Pancreas (tissue), 10 donors: ENCODE measurements around the gene SPIRE1. TPM values are rescaled to one million over a fixed set of nuclear protein-coding genes. Genes with fewer than 3 reads are reported as not detected.
A peak's percentile ranks its signal among the peaks of the same experiment; 100 is the strongest.

Experiments
- ATAC-seq, 4 donors: fragments of 200-7000 bp; cut with Tn5 transposase; one replicate each; pipeline versions ENCODE4 v1.8.0 to v1.9.1; 2020; ENCODE audit warnings: mild to moderate bottlenecking in 4 of 4, moderate library complexity in 4 of 4
- DNase-seq, 6 donors: peaks; one replicate each; pipeline ENCODE4 v3.0.0-alpha.2; 2020
- FAIRE-seq: peaks from 2 replicates; lab custom pipeline; 2012; peaks lifted over from hg19 to GRCh38; lab: Jason Lieb, UNC
- H3K27ac ChIP-seq, 4 donors: fragments of 200-600 bp; sonication (generic); 1 replicate in 3 of 4; 2 replicates in 1 of 4; pipeline versions ENCODE4 v1.5.0 to v1.8.0; 2020
- H3K27me3 ChIP-seq, 4 donors: fragments of 200-600 bp; one replicate each; pipeline ENCODE4 v1.8.0; 2021
- H3K36me3 ChIP-seq, 3 donors: fragments of 200-600 bp; sonication (generic) in 1 of 3; one replicate each; pipeline versions ENCODE4 v1.5.0 to v1.8.0; 2020 to 2021
- H3K4me1 ChIP-seq, 3 donors: fragments of 200-600 bp; one replicate each; pipeline ENCODE4 v1.8.0; 2021
- H3K4me3 ChIP-seq, 4 donors: fragments of 200-600 bp; sonication (generic) in 2 of 4; one replicate each; pipeline versions ENCODE4 v1.5.0 to v1.8.0; 2020 to 2021
- H3K9me3 ChIP-seq, 4 donors: fragments of 200-600 bp; one replicate each; pipeline ENCODE4 v1.8.0; 2021
- WGBS, 2 donors: extraction: QIAGEN DNeasy Blood & Tissue Kit; methylation state at CpG; one replicate each; pipeline ENCODE4 v1.1.7; 2013; 5-methylcytosine and 5-hydroxymethylcytosine counted together
- intact Hi-C, 3 donors: fragments of 100-400 bp; cut with DNase I; formaldehyde crosslinking; loops; one replicate each; pipeline versions ENCODE4 v1.11.1 to v1.14.2; 2022
- polyA plus RNA-seq, 2 donors: library from polyadenylated mRNA; stranded (reverse); fragments of 200-250 nt; gene quantifications; one replicate each; pipeline ENCODE4 v1.2.3, GENCODE V29; 2013
- total RNA-seq, 6 donors: library from RNA; stranded (reverse); fragmentation: NEBNext Ultra II Directional in 4 of 6; extraction: Animal tissue kit (Norgen Biotek cat#: 25700) in 4 of 6; gene quantifications; one replicate each; pipeline versions ENCODE4 v1.2.1 to v1.2.4, GENCODE V29; 2021 to 2023
- TF ChIP-seq, protein P1 (sequence below), 4 donors: fragments of 200-600 bp; sonication (generic) in 3 of 4; IDR thresholded peaks; one replicate each; pipeline versions ENCODE4 v1.5.0 to v1.8.0; 2021; ENCODE audit warnings: antibody characterized with exemption in 4 of 4
- donor health status: healthy with polysubstance abuse.
- donor health status: DM: no; HTN: no; CAD: no; lungs with moderate emphysema.
- donor health status: DM: no; HTN: no; CAD: no.
- donor health status: control.
- donor health status: control.
- donor health status: Bipolar disorder and iron deficiency.
- donor health status: DM: yes; HTN: yes; CAD: no.
- donor health status: DM: no; HTN: no; CAD: no.
- donor health status: DM: no; HTN: no; CAD: no.
- donor health status: DM: yes; HTN: yes; CAD: no.

Gene SPIRE1
- total RNA-seq (10 to 100 TPM in 4 of 6 donors, 1 to 10 TPM in 2; 7.1 to 17.6 (median 12.8) TPM), polyA plus RNA-seq (1 to 10 TPM; 2.9 to 6.8 TPM)

DNA sequence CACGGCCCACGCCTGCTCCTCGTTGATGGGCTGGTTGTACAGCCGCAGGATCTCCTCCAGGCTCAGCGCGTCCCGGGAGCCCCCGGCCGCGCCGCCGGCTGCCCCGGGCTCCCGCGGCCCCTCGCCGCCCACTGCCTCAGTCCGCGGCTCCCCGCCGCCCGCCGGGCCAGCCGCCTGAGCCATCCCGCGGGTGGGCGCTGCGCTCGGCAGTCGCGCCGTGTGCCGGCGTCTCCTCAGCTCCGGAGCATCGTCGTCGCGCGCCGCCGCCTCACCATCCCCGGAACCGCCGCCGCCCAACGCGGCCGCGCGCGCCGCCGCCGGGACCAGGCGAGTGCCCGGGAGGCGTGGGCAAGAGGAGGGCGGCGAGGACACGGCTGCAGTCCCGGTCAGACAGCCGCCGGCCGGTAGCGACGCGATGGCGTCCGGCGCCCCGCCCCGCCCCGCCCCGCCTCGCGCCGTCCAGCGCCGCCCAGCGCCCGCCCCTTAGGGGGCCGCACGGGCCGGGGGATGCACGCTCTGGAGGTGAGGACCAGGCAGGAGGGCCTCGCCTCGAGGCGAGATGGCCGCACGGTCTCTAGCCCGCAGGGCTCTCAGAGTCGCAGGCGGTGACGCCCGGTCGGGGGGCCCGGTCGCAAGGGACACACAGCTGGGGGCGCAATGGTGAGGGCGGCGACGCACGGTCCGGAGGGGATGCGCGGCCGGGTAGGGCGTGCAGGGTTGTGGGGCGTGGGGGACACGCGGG, at the start of gene SPIRE1:
Gene SPIRE1 (minus strand): TSS at position 424 of the 742 bp plus-strand sequence. CDS start 241 bp downstream, at position 183.
- Histone ChIP-seq H3K27me3 (no peaks in the 10 kb centered on the region), H3K27ac (peak within 1 kb of the TSS; percentile 72 to 93 (median 78)), H3K4me1 (peaks cover 0 to 18% (median 5%) of the 10 kb centered on the region in 3 donors), H3K4me3 (peak within 1 kb of the TSS; percentile 63 to 87 (median 74)), H3K9me3 (no peaks in the 10 kb centered on the region), H3K36me3 (no peaks in the 10 kb centered on the region)
- intact Hi-C loops = no loop called here
- WGBS, 2 donors = 1% methylated on average over 94 to 112 of the region's 112 CpGs
- peak; percentile 64 to 87 (median 76) for DNase-seq
- no peak for FAIRE-seq
- peak; percentile 81 to 89 (median 84) for ATAC-seq
- TF ChIP-seq, protein P1, sequence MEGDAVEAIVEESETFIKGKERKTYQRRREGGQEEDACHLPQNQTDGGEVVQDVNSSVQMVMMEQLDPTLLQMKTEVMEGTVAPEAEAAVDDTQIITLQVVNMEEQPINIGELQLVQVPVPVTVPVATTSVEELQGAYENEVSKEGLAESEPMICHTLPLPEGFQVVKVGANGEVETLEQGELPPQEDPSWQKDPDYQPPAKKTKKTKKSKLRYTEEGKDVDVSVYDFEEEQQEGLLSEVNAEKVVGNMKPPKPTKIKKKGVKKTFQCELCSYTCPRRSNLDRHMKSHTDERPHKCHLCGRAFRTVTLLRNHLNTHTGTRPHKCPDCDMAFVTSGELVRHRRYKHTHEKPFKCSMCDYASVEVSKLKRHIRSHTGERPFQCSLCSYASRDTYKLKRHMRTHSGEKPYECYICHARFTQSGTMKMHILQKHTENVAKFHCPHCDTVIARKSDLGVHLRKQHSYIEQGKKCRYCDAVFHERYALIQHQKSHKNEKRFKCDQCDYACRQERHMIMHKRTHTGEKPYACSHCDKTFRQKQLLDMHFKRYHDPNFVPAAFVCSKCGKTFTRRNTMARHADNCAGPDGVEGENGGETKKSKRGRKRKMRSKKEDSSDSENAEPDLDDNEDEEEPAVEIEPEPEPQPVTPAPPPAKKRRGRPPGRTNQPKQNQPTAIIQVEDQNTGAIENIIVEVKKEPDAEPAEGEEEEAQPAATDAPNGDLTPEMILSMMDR (IDR thresholded peaks at IDR 0.05) = no peak

DNA sequence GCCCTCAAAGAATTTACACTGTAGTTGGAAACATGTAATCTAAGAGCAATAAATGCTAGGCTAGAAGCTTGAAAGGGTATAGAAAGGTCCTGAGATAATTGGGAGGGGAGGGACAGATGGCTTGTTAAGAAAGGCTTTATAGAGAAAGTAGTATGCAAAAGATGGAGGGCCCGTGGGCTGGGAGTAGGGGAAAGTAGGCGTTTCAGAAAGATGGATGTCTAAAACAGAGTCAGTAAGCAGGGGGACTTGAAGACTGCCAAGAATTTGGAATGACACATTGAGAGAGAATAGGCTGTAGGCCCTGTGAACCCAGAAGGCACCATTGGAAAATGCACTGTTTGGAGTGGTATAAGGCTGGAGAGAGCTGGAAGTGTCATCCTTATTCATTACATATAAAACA, 45.8 kb upstream of the SPIRE1 start:
- ATAC-seq (no peak), DNase-seq (no peak), FAIRE-seq (no peak)
- 2% methylated on average over 2 of the region's 2 CpGs for WGBS, 2 donors
- Histone ChIP-seq H3K9me3 (no peaks in the 10 kb centered on the region), H3K4me3 (peak overlapping the region; percentile 58 to 91 (median 79)), H3K4me1 (peaks cover 7 to 25% (median 19%) of the 10 kb centered on the region in 3 donors), H3K27me3 (no peaks in the 10 kb centered on the region), H3K36me3 (peaks cover 0 to 13% (median 0%) of the 10 kb centered on the region in 3 donors), H3K27ac (no peak overlapping the region)
- TF ChIP-seq, protein P1 (IDR thresholded peaks at IDR 0.05) = no peak
- intact Hi-C loops = no loop called here

DNA sequence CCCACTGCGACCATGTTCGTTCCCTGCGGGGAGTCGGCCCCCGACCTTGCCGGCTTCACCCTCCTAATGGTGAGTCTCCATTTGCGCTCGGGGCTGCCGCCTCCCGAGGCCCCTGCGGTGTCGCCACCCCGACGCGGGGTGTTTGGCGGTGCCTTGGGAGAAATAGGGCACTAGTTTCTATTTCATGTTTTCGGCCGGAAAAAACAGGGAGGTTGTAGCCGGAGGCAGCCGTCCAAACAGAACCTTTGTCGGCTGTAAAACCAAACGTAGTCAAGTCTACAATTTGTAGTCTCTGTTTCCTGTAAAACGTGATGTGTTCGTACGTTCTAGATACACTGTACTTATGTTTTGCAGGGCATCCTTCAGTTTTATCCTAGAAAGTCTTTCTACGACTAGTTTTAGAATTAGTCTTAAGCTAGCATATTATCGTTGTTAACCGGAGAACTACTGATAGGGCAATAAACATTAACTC, 45.2 kb upstream of the SPIRE1 start:
- DNase-seq (no peak), FAIRE-seq (no peak), ATAC-seq (peak; percentile 51 to 69 (median 62))
- peaks cover 7 to 25% (median 19%) of the 10 kb centered on the region in 3 donors for H3K4me1 ChIP-seq
- peaks cover 0 to 11% (median 0%) of the 10 kb centered on the region in 3 donors for H3K36me3 ChIP-seq
- H3K9me3 ChIP-seq = no peaks in the 10 kb centered on the region
- intact Hi-C loops = no loop called here
- no peaks in the 10 kb centered on the region for H3K27me3 ChIP-seq
- 0 to 1% methylated on average over 28 of the region's 28 CpGs for WGBS, 2 donors
- H3K4me3 ChIP-seq = peak overlapping the region; percentile 58 to 91 (median 79)
- TF ChIP-seq, protein P1 (IDR thresholded peaks at IDR 0.05) = no peak
- peak overlapping the region; percentile 97 to 98 (median 98) for H3K27ac ChIP-seq

DNA sequence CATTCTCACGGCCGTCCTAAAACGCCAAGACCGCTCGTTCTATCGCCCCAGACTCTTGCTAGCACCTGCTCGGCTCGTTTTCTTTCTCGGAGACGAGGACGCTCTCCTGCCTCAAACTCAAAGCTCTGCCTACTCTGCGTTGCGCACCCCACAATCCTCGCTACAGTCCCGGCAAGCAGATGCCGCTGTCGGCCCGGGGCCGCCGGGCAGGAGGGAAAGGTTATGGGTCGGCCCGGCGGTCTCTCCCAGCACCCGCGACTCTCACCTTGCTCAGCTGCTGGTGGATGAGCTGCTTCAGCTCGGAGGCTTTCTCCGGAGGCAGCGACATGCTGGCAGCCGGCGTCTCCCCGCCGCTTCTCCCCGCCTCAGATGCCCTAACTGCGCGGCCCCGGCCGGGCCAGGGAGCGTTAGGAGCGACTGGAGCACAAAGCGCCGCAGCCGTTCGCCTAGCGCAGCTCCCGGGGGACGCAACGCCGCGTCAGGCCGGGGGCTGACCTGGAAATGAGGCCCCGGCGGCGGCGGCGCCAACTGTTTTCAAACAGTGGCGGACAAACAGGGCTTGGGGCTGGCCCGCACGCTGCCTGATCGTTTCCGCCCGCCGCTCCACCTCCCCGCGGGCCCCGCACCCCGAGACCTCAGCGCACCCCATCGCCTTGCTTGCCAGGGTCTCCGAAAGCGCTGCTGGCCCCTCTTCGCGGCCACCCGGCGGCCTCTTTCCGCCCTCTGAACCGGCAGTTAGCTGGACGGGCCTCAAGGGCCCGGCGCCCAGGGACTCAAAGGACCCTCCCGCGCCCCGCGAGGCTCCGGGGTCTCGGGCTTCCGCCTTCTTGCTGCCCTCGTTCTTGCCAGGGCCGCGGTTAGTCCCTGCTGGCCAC, 44.6 kb upstream of the SPIRE1 start, which contains the start of the genes CEP76 and PSMG2:
Gene CEP76 (minus strand): TSS at position 503 of the 875 bp plus-strand sequence. CDS start 175 bp downstream, at position 328.
Gene PSMG2 (plus strand): TSS at position 822 of the 875 bp plus-strand sequence. CDS start 66 bp downstream, outside the sequence.
- Histone ChIP-seq H3K36me3 (peaks cover 0 to 5% (median 0%) of the 10 kb centered on the region in 3 donors), H3K4me3 (peak within 1 kb of the TSS; percentile 58 to 91 (median 79)), H3K27ac (peak within 1 kb of the TSS; percentile 97 to 98 (median 98)), H3K9me3 (no peaks in the 10 kb centered on the region), H3K4me1 (peaks cover 7 to 25% (median 19%) of the 10 kb centered on the region in 3 donors), H3K27me3 (no peaks in the 10 kb centered on the region)
- FAIRE-seq = no peak
- intact Hi-C loops = no loop called here
- TF ChIP-seq, protein P1 (IDR thresholded peaks at IDR 0.05) = no peak
- 0% methylated on average over 79 to 89 of the region's 89 CpGs for WGBS, 2 donors
- peak; percentile 81 to 92 (median 87) for DNase-seq
- peak; percentile 95 to 98 (median 95) for ATAC-seq
